HepG2 (cell line): ENCODE data around the gene SRF. TPM values are rescaled to one million over a fixed set of nuclear protein-coding genes. Genes with fewer than 3 reads are reported as not detected.
A peak's percentile ranks its signal among the peaks of the same experiment; 100 is the strongest.

ENCODE experiments used
- ATAC-seq: fragments of 200-7000 bp; cut with Tn5 transposase; 3 replicates; pipeline ENCODE4 v1.9.1; 2020; ENCODE audit warnings: mild to moderate bottlenecking, moderate library complexity
- BruUV-seq: library from RNA; stranded (reverse); fragments of 400-500 nt; replicated peaks from 2 replicates; lab custom pipeline; 2021; lab: Mats Ljungman, UMichigan
- CTCF ChIA-PET: fragments of 300-600 bp; formaldehyde crosslinking; extraction: SDS; loops from one replicate; lab custom pipeline; 2021; ENCODE audit warnings: low total read pairs, inconsistent platforms, low intra/inter-chr PET ratio; lab: Yijun Ruan, JAX
- POLR2A ChIA-PET: fragments of 350-600 bp; sonication (Branson Sonifier 250); formaldehyde crosslinking; loops from one replicate; lab custom pipeline; 2020; ENCODE audit warnings: antibody characterized with exemption, inconsistent platforms; lab: Yijun Ruan, JAX
- DNase-seq: peaks from one replicate; pipeline ENCODE4 v3.0.0-alpha.2; 2015; ENCODE audit warnings: low spot score
- FAIRE-seq: peaks from 3 replicates; lab custom pipeline; 2011; peaks lifted over from hg19 to GRCh38; lab: Jason Lieb, UNC
- H2AFZ ChIP-seq: one replicate; pipeline ENCODE4 v1.6.1; 2011; ENCODE audit warnings: low read length, inconsistent platforms
- H3K27ac ChIP-seq: fragments of 300-600 bp; 3 replicates; pipeline ENCODE4 v1.8.0; 2011; ENCODE audit warnings: mixed run types, mild to moderate bottlenecking, mixed read lengths, low read length, inconsistent platforms; ENCODE audit not compliant: insufficient read depth; ENCODE audit errors: extremely low read length
- H3K27me3 ChIP-seq, 2 experiments: fragments of 200-600 bp in 1 of 2; 2 replicates in 1 of 2; 3 replicates in 1 of 2; pipeline versions ENCODE4 v1.6.0 to v1.8.0; 2011; ENCODE audit warnings: low read length in 2 of 2, mild to moderate bottlenecking in 2 of 2, moderate library complexity in 2 of 2, inconsistent platforms in 1 of 2; ENCODE audit not compliant: insufficient read depth in 2 of 2, control insufficient read depth in 1 of 2
- H3K36me3 ChIP-seq, 2 experiments: fragments of 200-600 bp in 1 of 2; replicated peaks in 1 of 2; 2 replicates in 1 of 2; 3 replicates in 1 of 2; pipeline versions ENCODE4 v1.5.1 to v1.8.0; 2011; ENCODE audit warnings: low read length in 2 of 2, inconsistent platforms in 1 of 2; ENCODE audit not compliant: insufficient read depth in 2 of 2, control insufficient read depth in 1 of 2
- H3K4me1 ChIP-seq: 2 replicates; pipeline ENCODE4 v1.5.1; 2012; ENCODE audit warnings: low read length, inconsistent platforms; ENCODE audit not compliant: insufficient read depth
- H3K4me2 ChIP-seq: 2 replicates; pipeline ENCODE4 v1.6.0; 2011; ENCODE audit warnings: low read depth, low read length, inconsistent platforms
- H3K4me3 ChIP-seq, 3 experiments: fragments of 200-600 bp in 1 of 3; sonication (generic), shearing (Covaris generic) in 1 of 3; replicated peaks in 1 of 3; 2 replicates each; pipeline ENCODE4 v1.5.1; 2011 to 2016; ENCODE audit warnings: low read length in 3 of 3, inconsistent platforms in 2 of 3, low read depth in 2 of 3, mild to moderate bottlenecking in 2 of 3, control low read depth in 1 of 3, mixed read lengths in 1 of 3; ENCODE audit not compliant: insufficient read depth in 1 of 3
- H3K79me2 ChIP-seq: one replicate; pipeline ENCODE4 v1.6.1; 2011; ENCODE audit warnings: low read length, inconsistent platforms; ENCODE audit not compliant: insufficient read depth
- H3K9ac ChIP-seq: 2 replicates; pipeline ENCODE4 v1.6.0; 2011; ENCODE audit warnings: mild to moderate bottlenecking, low read depth, low read length, inconsistent platforms; ENCODE audit not compliant: insufficient read depth
- H3K9me3 ChIP-seq: 2 replicates; pipeline ENCODE4 v1.5.1; 2012; ENCODE audit warnings: mild to moderate bottlenecking, low read length
- H4K20me1 ChIP-seq: 2 replicates; pipeline ENCODE4 v1.6.0; 2011; ENCODE audit warnings: inconsistent platforms, mild to moderate bottlenecking, low read length, moderate library complexity; ENCODE audit not compliant: insufficient read depth
- KLF12 ChIP-seq: sonication (generic); formaldehyde crosslinking; IDR thresholded peaks from 2 replicates; pipeline ENCODE4 v1.4.0; 2020; ENCODE audit warnings: missing genetic modification reagents, borderline replicate concordance
- MAX ChIP-seq: IDR thresholded peaks from 2 replicates; pipeline ENCODE4 v1.6.1; 2012; ENCODE audit warnings: inconsistent platforms
- NR0B2 ChIP-seq: sonication (generic); formaldehyde crosslinking; IDR thresholded peaks from 2 replicates; pipeline ENCODE4 v1.4.0; 2020; ENCODE audit warnings: mild to moderate bottlenecking, missing genetic modification reagents
- SMARCE1 ChIP-seq: fragments of 450-650 bp; IDR thresholded peaks from 2 replicates; pipeline ENCODE4 v1.6.1; 2017; ENCODE audit warnings: borderline replicate concordance
- ZNF121 ChIP-seq: sonication (generic); formaldehyde crosslinking; IDR thresholded peaks from 2 replicates; pipeline ENCODE4 v1.5.0; 2020; ENCODE audit warnings: mild to moderate bottlenecking, missing genetic modification reagents
- ZNF142 ChIP-seq: sonication (generic); formaldehyde crosslinking; IDR thresholded peaks from 2 replicates; pipeline ENCODE4 v1.4.0; 2020; ENCODE audit warnings: missing genetic modification reagents
- ZNF331 ChIP-seq: sonication (generic); formaldehyde crosslinking; IDR thresholded peaks from 2 replicates; pipeline ENCODE4 v1.4.0; 2020; ENCODE audit warnings: missing genetic modification reagents
- ZNF570 ChIP-seq: sonication (generic); formaldehyde crosslinking; IDR thresholded peaks from 2 replicates; pipeline ENCODE4 v1.4.0; 2020; ENCODE audit warnings: mild to moderate bottlenecking, missing genetic modification reagents, borderline replicate concordance
- WGBS: methylation state at CpG from one replicate; pipeline ENCODE4 v1.1.6; 2017; ENCODE audit warnings: low lambda C conversion rate; 5-methylcytosine and 5-hydroxymethylcytosine counted together
- in situ Hi-C: cut with HindIII; loops from 2 replicates; pipeline ENCODE4 v1.10.0; 2017; ENCODE audit warnings: low pct_unique_long_range_greater_than_20kb; ENCODE audit not compliant: extremely low pct_ligation_motif_present
- intact Hi-C: fragments of 100-400 bp; cut with micrococcal nuclease; formaldehyde crosslinking; loops from one replicate; pipeline ENCODE4 v1.10.0; 2022; ENCODE audit not compliant: unreplicated experiment
- polyA plus RNA-seq, 8 experiments: library from polyadenylated mRNA; depleted of rRNA in 3 of 8; stranded (reverse) in 7 of 8; unstranded in 1 of 8; fragments of >200 nt; fragmentation: Illumina TruSeq in 4 of 8; extraction: Trizol in 4 of 8; gene quantifications; 2 replicates each; pipeline versions ENCODE4 v1.2.1 to v1.2.3, GENCODE V29; 2011 to 2016; ENCODE audit warnings: low read depth in 4 of 8, missing spikeins in 1 of 8, mixed read lengths in 1 of 8; ENCODE audit not compliant: insufficient read depth in 1 of 8
- total RNA-seq, 5 experiments: library from RNA; depleted of rRNA; stranded (reverse); fragments of >200 nt; fragmentation: Illumina TruSeq; extraction: Trizol; gene quantifications; 2 replicates each; pipeline ENCODE4 v1.2.3, GENCODE V29; 2016; ENCODE audit warnings: low read depth in 1 of 5

SRF gene
- total and polyA plus RNA-seq, 2 of the 13 experiments (the other 11 are each of a cell fraction or from before 2014, with no cell fraction given): 25.5 to 44.1 TPM

GRCh38 chr6:43147691-43148477, 23.2 kb upstream of the SRF start:
- no peak overlapping the region for H3K4me2 ChIP-seq
- H4K20me1 ChIP-seq: no peaks in the 10 kb centered on the region
- CTCF ChIA-PET: no interaction called here
- ATAC-seq: no peak
- H3K4me3 ChIP-seq: no peak overlapping the region
- H2AFZ ChIP-seq: no peak overlapping the region
- H3K4me1 ChIP-seq: peaks cover 42% of the 10 kb centered on the region
- intact Hi-C loops (no loop called here), in situ Hi-C loops (no loop called here)
- H3K9me3 ChIP-seq: no peaks in the 10 kb centered on the region
- WGBS: 95% methylated on average over 6 of the region's 6 CpGs
- no peak overlapping the region for H3K27ac ChIP-seq
- POLR2A ChIA-PET: interaction anchor here (1.5 kb wide), 1 partner anchor 87 kb away, joined by 5 read pairs; no protein-coding TSS in a partner anchor
- BruUV-seq: no TSS peak
- peak; percentile 36; the same call in 1 of the 2 replicates for TF ChIP-seq ZNF121
- TF ChIP-seq SMARCE1: no peak
- DNase-seq: no peak
- no peak overlapping the region for H3K9ac ChIP-seq
- H3K79me2 ChIP-seq: no peaks in the 10 kb centered on the region
- FAIRE-seq: no peak
- H3K36me3 ChIP-seq: peaks cover 10 to 13% of the 10 kb centered on the region in 2 experiments; a peak in 3 of 5 replicates
- H3K27me3 ChIP-seq: no peaks in the 10 kb centered on the region

GRCh38 chr6:43149265-43149664, 21.8 kb upstream of the SRF start:
- H3K27ac ChIP-seq: no peak overlapping the region
- no peak overlapping the region for H3K9ac ChIP-seq
- no peak overlapping the region for H3K4me3 ChIP-seq
- peaks cover 31% of the 10 kb centered on the region for H3K4me1 ChIP-seq
- 100% methylated on average over 1 of the region's 1 CpG for WGBS
- intact Hi-C loops: no loop called here
- POLR2A ChIA-PET: interaction anchor here (1.1 to 2.3 kb wide), 4 partner anchors 90 to 165 kb away, joined by 3 to 9 read pairs (median 4); partner anchors contain the start of genes CUL7, KLC4, MRPL2 and PPP2R5D
- no peaks in the 10 kb centered on the region for H3K79me2 ChIP-seq
- no peak overlapping the region for H2AFZ ChIP-seq
- peaks cover 10 to 12% of the 10 kb centered on the region in 2 experiments; a peak in 3 of 5 replicates for H3K36me3 ChIP-seq
- DNase-seq: no peak
- H4K20me1 ChIP-seq: no peaks in the 10 kb centered on the region
- CTCF ChIA-PET: no interaction called here
- no peak for ATAC-seq
- H3K4me2 ChIP-seq: no peak overlapping the region
- no peak for FAIRE-seq
- no peaks in the 10 kb centered on the region for H3K9me3 ChIP-seq
- in situ Hi-C loops: no loop called here
- no TSS peak for BruUV-seq
- no peaks in the 10 kb centered on the region for H3K27me3 ChIP-seq
- TF ChIP-seq ZNF142 (CRISPR knock-in tag) (no peak), ZNF331 (CRISPR knock-in tag) (no peak), ZNF570 (CRISPR knock-in tag) (no peak), MAX (no peak), NR0B2 (CRISPR knock-in tag) (no peak), KLF12 (CRISPR knock-in tag) (no peak)
